Measurements from ENCODE around the gene COL26A1. TPM values are rescaled to one million over a fixed set of nuclear protein-coding genes. Genes with fewer than 3 reads are reported as not detected.
"Not testable (repeated sequence)": the region's sequence is repeated elsewhere in the genome, so short reads cannot be mapped to it uniquely, and the experiment has no call there.

COL26A1 gene
- polyA plus RNA-seq, 1 donor (not counting 4 experiments of a cell fraction or from before 2014, with no cell fraction given), result not detected

- Histone ChIP-seq H3K9ac (ENCODE audit: control insufficient read depth, extremely low read depth, insufficient read depth, low read length) (no peak overlapping the region), H3K9me1 (ENCODE audit: control insufficient read depth, extremely low read depth, insufficient read depth, low read length) (no peaks in the 10 kb centered on the region), H3K27ac (ENCODE audit: control insufficient read depth, insufficient read depth, low read length) (no peak overlapping the region), H3K4me1 (ENCODE audit: control insufficient read depth, extremely low read depth, insufficient read depth, low read length) (no peaks in the 10 kb centered on the region), H3K36me3 (ENCODE audit: control insufficient read depth in 2 of 2, extremely low read depth in 1 of 2, insufficient read depth in 2 of 2, low read length in 2 of 2) (no peaks in the 10 kb centered on the region), H3K4me3 (ENCODE audit: control insufficient read depth in 2 of 3, extremely low read depth in 1 of 3, insufficient read depth in 2 of 3, low read depth in 1 of 3, low read length in 3 of 3) (no peak overlapping the region), H3K4me2 (ENCODE audit: control insufficient read depth, extremely low read depth, insufficient read depth, low read depth, low read length) (no peak overlapping the region), H3K79me2 (ENCODE audit: control insufficient read depth, insufficient read depth, low read length) (no peaks in the 10 kb centered on the region), H2AFZ (ENCODE audit: control insufficient read depth, low read length) (no peak overlapping the region), H4K20me1 (ENCODE audit: control insufficient read depth, extremely low read depth, insufficient read depth, low read length) (no peaks in the 10 kb centered on the region), H3K9me3 (ENCODE audit: control insufficient read depth, low read depth, low read length) (no peaks in the 10 kb centered on the region), H3K27me3 (ENCODE audit: control insufficient read depth, extremely low read depth, insufficient read depth, low read length) (no peaks in the 10 kb centered on the region)
- DNase-seq (ENCODE audit: low read depth, low spot score) (no peak), FAIRE-seq (no peak)
- dilution Hi-C loops (cut with MboI; ENCODE audit: extremely low pct_ligation_motif_present, low sequenced_read_pairs), result no loop called here
- no peak for TF ChIP-seq CTCF (optimal IDR thresholded peaks at IDR 0.05 in 1 of 3, IDR thresholded peaks at IDR 0.05 in 1 of 3, conservative IDR thresholded peaks at IDR 0.05 in 1 of 3; ENCODE audit: extremely low read depth in 1 of 3, insufficient read depth in 2 of 3, low read length in 3 of 3)
Measured at GRCh38 chr7:101479217-101479616, 116.5 kb downstream of the COL26A1 start.

- H4K20me1 ChIP-seq (ENCODE audit: control insufficient read depth, extremely low read depth, insufficient read depth, low read length); H3K9ac ChIP-seq (ENCODE audit: control insufficient read depth, extremely low read depth, insufficient read depth, low read length); dilution Hi-C loops (cut with MboI; ENCODE audit: extremely low pct_ligation_motif_present, low sequenced_read_pairs); H3K4me1 ChIP-seq (ENCODE audit: control insufficient read depth, extremely low read depth, insufficient read depth, low read length); H3K9me1 ChIP-seq (ENCODE audit: control insufficient read depth, extremely low read depth, insufficient read depth, low read length); H3K4me3 ChIP-seq (ENCODE audit: control insufficient read depth in 2 of 3, extremely low read depth in 1 of 3, insufficient read depth in 2 of 3, low read depth in 1 of 3, low read length in 3 of 3); H2AFZ ChIP-seq (ENCODE audit: control insufficient read depth, low read length); DNase-seq (ENCODE audit: low read depth, low spot score); H3K9me3 ChIP-seq (ENCODE audit: control insufficient read depth, low read depth, low read length); FAIRE-seq; H3K27ac ChIP-seq (ENCODE audit: control insufficient read depth, insufficient read depth, low read length); H3K36me3 ChIP-seq (ENCODE audit: control insufficient read depth in 2 of 2, extremely low read depth in 1 of 2, insufficient read depth in 2 of 2, low read length in 2 of 2); H3K4me2 ChIP-seq (ENCODE audit: control insufficient read depth, extremely low read depth, insufficient read depth, low read depth, low read length); H3K79me2 ChIP-seq (ENCODE audit: control insufficient read depth, insufficient read depth, low read length); H3K27me3 ChIP-seq (ENCODE audit: control insufficient read depth, extremely low read depth, insufficient read depth, low read length): not testable (repeated sequence)
Measured at GRCh38 chr7:101486056-101486432, 123.4 kb downstream of the COL26A1 start.

GRCh38 chr7:101486433-101487104 lies 123.9 kb downstream of the COL26A1 start:
- Histone ChIP-seq H2AFZ (ENCODE audit: control insufficient read depth, low read length) (no peak overlapping the region), H3K27me3 (ENCODE audit: control insufficient read depth, extremely low read depth, insufficient read depth, low read length) (peaks cover 7% of the 10 kb centered on the region), H4K20me1 (ENCODE audit: control insufficient read depth, extremely low read depth, insufficient read depth, low read length) (no peaks in the 10 kb centered on the region), H3K9ac (ENCODE audit: control insufficient read depth, extremely low read depth, insufficient read depth, low read length) (no peak overlapping the region), H3K27ac (ENCODE audit: control insufficient read depth, insufficient read depth, low read length) (no peak overlapping the region), H3K36me3 (ENCODE audit: control insufficient read depth in 2 of 2, extremely low read depth in 1 of 2, insufficient read depth in 2 of 2, low read length in 2 of 2) (no peaks in the 10 kb centered on the region), H3K4me1 (ENCODE audit: control insufficient read depth, extremely low read depth, insufficient read depth, low read length) (no peaks in the 10 kb centered on the region), H3K4me2 (ENCODE audit: control insufficient read depth, extremely low read depth, insufficient read depth, low read depth, low read length) (no peak overlapping the region), H3K9me3 (ENCODE audit: control insufficient read depth, low read depth, low read length) (no peaks in the 10 kb centered on the region), H3K4me3 (ENCODE audit: control insufficient read depth in 2 of 3, extremely low read depth in 1 of 3, insufficient read depth in 2 of 3, low read depth in 1 of 3, low read length in 3 of 3) (no peak overlapping the region), H3K79me2 (ENCODE audit: control insufficient read depth, insufficient read depth, low read length) (no peaks in the 10 kb centered on the region), H3K9me1 (ENCODE audit: control insufficient read depth, extremely low read depth, insufficient read depth, low read length) (no peaks in the 10 kb centered on the region)
- no peak for FAIRE-seq
- DNase-seq (ENCODE audit: low read depth, low spot score), result no peak
- dilution Hi-C loops (cut with MboI; ENCODE audit: extremely low pct_ligation_motif_present, low sequenced_read_pairs), result no loop called here
- TF ChIP-seq EZH2 (IDR thresholded peaks at IDR 0.05; ENCODE audit: low read length) (no peak), CTCF (optimal IDR thresholded peaks at IDR 0.05 in 1 of 3, IDR thresholded peaks at IDR 0.05 in 1 of 3, conservative IDR thresholded peaks at IDR 0.05 in 1 of 3; ENCODE audit: extremely low read depth in 1 of 3, insufficient read depth in 2 of 3, low read length in 3 of 3) (no peak)

Data from keratinocyte (primary cell).